ENCODE results near the gene AUTS2.

The AUTS2 gene

GRCh38 chr7:70570961-70571360, 972.7 kb downstream of the AUTS2 start:
- Histone ChIP-seq H3K9me3 (ENCODE audit: control insufficient read depth, low read length) (no peaks in the 10 kb centered on the region), H3K27ac (ENCODE audit: insufficient read depth, low read length, poor library complexity, severe bottlenecking) (no peak overlapping the region), H3K4me3 (ENCODE audit: insufficient read depth, low read depth, low read length, poor library complexity, severe bottlenecking) (no peak overlapping the region), H3K27me3 (replicated peaks; ENCODE audit: control insufficient read depth, insufficient read depth, low read length, poor library complexity, severe bottlenecking) (no peaks in the 10 kb centered on the region), H3K36me3 (ENCODE audit: control insufficient read depth, insufficient read depth, low read length) (no peaks in the 10 kb centered on the region), H3K4me1 (ENCODE audit: control insufficient read depth, insufficient read depth, low read length, poor library complexity, severe bottlenecking) (no peaks in the 10 kb centered on the region)
- DNase-seq = no peak

DNA sequence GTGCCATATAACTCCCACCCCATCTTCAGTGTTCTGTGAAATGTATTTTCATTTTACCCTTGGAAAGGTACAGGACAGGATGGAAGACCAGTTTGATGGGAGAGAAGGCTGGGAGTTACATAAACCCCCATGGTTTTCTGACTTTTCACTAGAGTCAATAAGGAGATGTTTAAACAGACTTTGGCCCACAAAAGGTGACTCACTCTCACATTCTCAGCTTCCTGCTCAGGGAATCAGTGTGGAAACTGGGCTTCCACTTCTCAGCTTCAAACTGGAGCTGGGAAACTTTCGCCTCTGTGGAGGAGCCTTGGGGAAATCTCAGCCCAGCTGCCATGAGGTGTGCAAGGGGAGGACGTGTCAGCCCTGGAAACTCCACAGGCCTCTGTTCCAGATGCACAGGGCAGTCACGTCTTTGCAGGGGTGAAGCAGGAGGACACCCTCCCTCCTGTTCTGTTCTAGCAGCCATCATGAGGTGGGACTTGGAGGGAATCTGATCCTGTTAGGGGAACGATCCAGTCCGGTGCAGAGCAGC, 973.2 kb downstream of the AUTS2 start:
- no peak overlapping the region for H3K4me3 ChIP-seq (ENCODE audit: insufficient read depth, low read depth, low read length, poor library complexity, severe bottlenecking)
- H3K27me3 ChIP-seq (replicated peaks; ENCODE audit: control insufficient read depth, insufficient read depth, low read length, poor library complexity, severe bottlenecking) = no peaks in the 10 kb centered on the region
- H3K36me3 ChIP-seq (ENCODE audit: control insufficient read depth, insufficient read depth, low read length) = no peaks in the 10 kb centered on the region
- H3K9me3 ChIP-seq (ENCODE audit: control insufficient read depth, low read length) = no peaks in the 10 kb centered on the region
- no peak overlapping the region for H3K27ac ChIP-seq (ENCODE audit: insufficient read depth, low read length, poor library complexity, severe bottlenecking)
- DNase-seq = no peak
- H3K4me1 ChIP-seq (ENCODE audit: control insufficient read depth, insufficient read depth, low read length, poor library complexity, severe bottlenecking) = no peaks in the 10 kb centered on the region

- no peak for DNase-seq
- Histone ChIP-seq H3K27me3 (replicated peaks; ENCODE audit: control insufficient read depth, insufficient read depth, low read length, poor library complexity, severe bottlenecking) (no peaks in the 10 kb centered on the region), H3K4me3 (ENCODE audit: insufficient read depth, low read depth, low read length, poor library complexity, severe bottlenecking) (no peak overlapping the region), H3K9me3 (ENCODE audit: control insufficient read depth, low read length) (no peaks in the 10 kb centered on the region), H3K27ac (ENCODE audit: insufficient read depth, low read length, poor library complexity, severe bottlenecking) (no peak overlapping the region), H3K36me3 (ENCODE audit: control insufficient read depth, insufficient read depth, low read length) (no peaks in the 10 kb centered on the region), H3K4me1 (ENCODE audit: control insufficient read depth, insufficient read depth, low read length, poor library complexity, severe bottlenecking) (no peaks in the 10 kb centered on the region)
These were observed 973.7 kb downstream of the AUTS2 start for GRCh38 chr7:70571961-70572360.

DNA sequence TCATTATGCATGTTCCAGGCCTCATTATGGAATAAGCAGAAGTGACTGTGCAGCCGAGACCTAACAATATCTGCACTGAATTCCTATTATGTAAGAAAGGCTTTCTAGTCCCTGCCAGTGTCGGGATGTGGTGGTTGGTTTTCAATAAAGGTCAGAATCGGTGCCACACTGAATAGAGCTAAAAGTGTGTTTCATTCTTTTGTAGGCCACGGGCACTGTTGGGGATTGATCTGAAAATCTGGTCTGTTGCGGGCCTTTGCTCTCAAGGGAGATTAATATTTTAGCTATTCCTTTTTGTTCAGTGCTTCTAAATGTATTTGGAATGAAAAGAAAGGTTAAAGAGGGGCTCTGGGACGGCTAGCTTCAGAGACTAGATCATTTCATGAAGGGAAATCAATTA, 974.3 kb downstream of the AUTS2 start:
- Histone ChIP-seq H3K36me3 (ENCODE audit: control insufficient read depth, insufficient read depth, low read length) (no peaks in the 10 kb centered on the region), H3K9me3 (ENCODE audit: control insufficient read depth, low read length) (no peaks in the 10 kb centered on the region), H3K27me3 (replicated peaks; ENCODE audit: control insufficient read depth, insufficient read depth, low read length, poor library complexity, severe bottlenecking) (no peaks in the 10 kb centered on the region), H3K27ac (ENCODE audit: insufficient read depth, low read length, poor library complexity, severe bottlenecking) (no peak overlapping the region), H3K4me1 (ENCODE audit: control insufficient read depth, insufficient read depth, low read length, poor library complexity, severe bottlenecking) (no peaks in the 10 kb centered on the region), H3K4me3 (ENCODE audit: insufficient read depth, low read depth, low read length, poor library complexity, severe bottlenecking) (no peak overlapping the region)
- DNase-seq = no peak

- Histone ChIP-seq H3K4me1 (ENCODE audit: control insufficient read depth, insufficient read depth, low read length, poor library complexity, severe bottlenecking) (no peaks in the 10 kb centered on the region), H3K36me3 (ENCODE audit: control insufficient read depth, insufficient read depth, low read length) (no peaks in the 10 kb centered on the region), H3K4me3 (ENCODE audit: insufficient read depth, low read depth, low read length, poor library complexity, severe bottlenecking) (no peak overlapping the region), H3K27me3 (replicated peaks; ENCODE audit: control insufficient read depth, insufficient read depth, low read length, poor library complexity, severe bottlenecking) (no peaks in the 10 kb centered on the region), H3K27ac (ENCODE audit: insufficient read depth, low read length, poor library complexity, severe bottlenecking) (no peak overlapping the region), H3K9me3 (ENCODE audit: control insufficient read depth, low read length) (no peaks in the 10 kb centered on the region)
- no peak for DNase-seq
These were observed 974.9 kb downstream of the AUTS2 start for GRCh38 chr7:70573071-70573661.

GRCh38 chr7:70573696-70574095, 975.4 kb downstream of the AUTS2 start:
- no peak for DNase-seq
- no peaks in the 10 kb centered on the region for H3K27me3 ChIP-seq (replicated peaks; ENCODE audit: control insufficient read depth, insufficient read depth, low read length, poor library complexity, severe bottlenecking)

GRCh38 chr7:70574314-70574834, 976.1 kb downstream of the AUTS2 start:
- no peaks in the 10 kb centered on the region for H3K4me1 ChIP-seq (ENCODE audit: control insufficient read depth, insufficient read depth, low read length, poor library complexity, severe bottlenecking)
- no peak overlapping the region for H3K4me3 ChIP-seq (ENCODE audit: insufficient read depth, low read depth, low read length, poor library complexity, severe bottlenecking)
- no peak for DNase-seq
- no peaks in the 10 kb centered on the region for H3K9me3 ChIP-seq (ENCODE audit: control insufficient read depth, low read length)
- H3K27me3 ChIP-seq (replicated peaks; ENCODE audit: control insufficient read depth, insufficient read depth, low read length, poor library complexity, severe bottlenecking) = no peaks in the 10 kb centered on the region
- H3K36me3 ChIP-seq (ENCODE audit: control insufficient read depth, insufficient read depth, low read length) = no peaks in the 10 kb centered on the region
- no peak overlapping the region for H3K27ac ChIP-seq (ENCODE audit: insufficient read depth, low read length, poor library complexity, severe bottlenecking)

More at GRCh38 chr7:70573696-70574095, 975.4 kb downstream of the AUTS2 start:
- Histone ChIP-seq H3K4me3 (ENCODE audit: insufficient read depth, low read depth, low read length, poor library complexity, severe bottlenecking) (no peak overlapping the region), H3K4me1 (ENCODE audit: control insufficient read depth, insufficient read depth, low read length, poor library complexity, severe bottlenecking) (no peaks in the 10 kb centered on the region), H3K36me3 (ENCODE audit: control insufficient read depth, insufficient read depth, low read length) (no peaks in the 10 kb centered on the region), H3K27ac (ENCODE audit: insufficient read depth, low read length, poor library complexity, severe bottlenecking) (no peak overlapping the region), H3K9me3 (ENCODE audit: control insufficient read depth, low read length) (no peaks in the 10 kb centered on the region)

GRCh38 chr7:70574970-70575799, 976.9 kb downstream of the AUTS2 start:
- Histone ChIP-seq H3K4me1 (ENCODE audit: control insufficient read depth, insufficient read depth, low read length, poor library complexity, severe bottlenecking) (no peaks in the 10 kb centered on the region), H3K36me3 (ENCODE audit: control insufficient read depth, insufficient read depth, low read length) (no peaks in the 10 kb centered on the region), H3K27me3 (replicated peaks; ENCODE audit: control insufficient read depth, insufficient read depth, low read length, poor library complexity, severe bottlenecking) (no peaks in the 10 kb centered on the region), H3K9me3 (ENCODE audit: control insufficient read depth, low read length) (no peaks in the 10 kb centered on the region), H3K27ac (ENCODE audit: insufficient read depth, low read length, poor library complexity, severe bottlenecking) (no peak overlapping the region), H3K4me3 (ENCODE audit: insufficient read depth, low read depth, low read length, poor library complexity, severe bottlenecking) (no peak overlapping the region)
- no peak for DNase-seq

DNA sequence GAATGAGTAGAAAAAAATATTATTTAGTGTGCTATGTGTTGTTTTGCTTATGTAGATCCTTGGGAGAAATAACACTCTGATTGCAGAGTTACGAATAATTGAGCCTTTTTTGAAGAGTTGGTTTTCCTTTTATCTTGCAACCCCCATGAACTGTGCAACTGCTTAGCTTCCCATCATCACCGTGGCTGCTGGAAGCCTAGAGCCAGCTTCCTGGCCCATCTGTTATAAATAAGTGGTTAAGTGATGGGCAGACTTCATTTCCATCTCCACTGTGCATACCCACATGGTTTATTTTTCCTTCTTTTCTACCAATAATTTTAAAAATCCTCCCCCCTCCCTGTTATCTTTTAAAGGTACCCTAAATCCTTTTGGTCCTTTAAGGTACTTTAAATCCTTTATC, 978.8 kb downstream of the AUTS2 start:
- no peak overlapping the region for H3K4me3 ChIP-seq (ENCODE audit: insufficient read depth, low read depth, low read length, poor library complexity, severe bottlenecking)
- no peak for DNase-seq

GRCh38 chr7:70578131-70578530, 979.9 kb downstream of the AUTS2 start:
- H3K9me3 ChIP-seq (ENCODE audit: control insufficient read depth, low read length) = no peaks in the 10 kb centered on the region
- DNase-seq = no peak
- H3K36me3 ChIP-seq (ENCODE audit: control insufficient read depth, insufficient read depth, low read length) = no peaks in the 10 kb centered on the region
- no peaks in the 10 kb centered on the region for H3K4me1 ChIP-seq (ENCODE audit: control insufficient read depth, insufficient read depth, low read length, poor library complexity, severe bottlenecking)
- H3K27ac ChIP-seq (ENCODE audit: insufficient read depth, low read length, poor library complexity, severe bottlenecking) = no peak overlapping the region
- H3K27me3 ChIP-seq (replicated peaks; ENCODE audit: control insufficient read depth, insufficient read depth, low read length, poor library complexity, severe bottlenecking) = no peaks in the 10 kb centered on the region
- no peak overlapping the region for H3K4me3 ChIP-seq (ENCODE audit: insufficient read depth, low read depth, low read length, poor library complexity, severe bottlenecking)

More for the DNA sequence above, 978.8 kb downstream of the AUTS2 start:
- H3K27me3 ChIP-seq (replicated peaks; ENCODE audit: control insufficient read depth, insufficient read depth, low read length, poor library complexity, severe bottlenecking) = no peaks in the 10 kb centered on the region
- no peak overlapping the region for H3K27ac ChIP-seq (ENCODE audit: insufficient read depth, low read length, poor library complexity, severe bottlenecking)
- H3K36me3 ChIP-seq (ENCODE audit: control insufficient read depth, insufficient read depth, low read length) = no peaks in the 10 kb centered on the region
- H3K9me3 ChIP-seq (ENCODE audit: control insufficient read depth, low read length) = no peaks in the 10 kb centered on the region
- no peaks in the 10 kb centered on the region for H3K4me1 ChIP-seq (ENCODE audit: control insufficient read depth, insufficient read depth, low read length, poor library complexity, severe bottlenecking)
